HG03342 (cell line): ENCODE data around the gene FAM161B.

Experiments
- ATAC-seq: cut with Tn5 transposase; IDR thresholded peaks from one replicate; pipeline ENCODE4 v1.9.1; 2021; ENCODE audit warnings: mild to moderate bottlenecking, moderate library complexity; ENCODE audit not compliant: unreplicated experiment

Gene FAM161B

GRCh38 chr14:73884438-73885190 lies 65.3 kb downstream of the FAM161B start:
- no peak for ATAC-seq
